Measurements from ENCODE around the gene PKP3. TPM values are rescaled to one million over a fixed set of nuclear protein-coding genes. Genes with fewer than 3 reads are reported as not detected.

Gene PKP3
- total RNA-seq, 4 donors from 2014 or later = 0.46 to 5.1 (median 1.5) TPM; not detected in 1

DNA sequence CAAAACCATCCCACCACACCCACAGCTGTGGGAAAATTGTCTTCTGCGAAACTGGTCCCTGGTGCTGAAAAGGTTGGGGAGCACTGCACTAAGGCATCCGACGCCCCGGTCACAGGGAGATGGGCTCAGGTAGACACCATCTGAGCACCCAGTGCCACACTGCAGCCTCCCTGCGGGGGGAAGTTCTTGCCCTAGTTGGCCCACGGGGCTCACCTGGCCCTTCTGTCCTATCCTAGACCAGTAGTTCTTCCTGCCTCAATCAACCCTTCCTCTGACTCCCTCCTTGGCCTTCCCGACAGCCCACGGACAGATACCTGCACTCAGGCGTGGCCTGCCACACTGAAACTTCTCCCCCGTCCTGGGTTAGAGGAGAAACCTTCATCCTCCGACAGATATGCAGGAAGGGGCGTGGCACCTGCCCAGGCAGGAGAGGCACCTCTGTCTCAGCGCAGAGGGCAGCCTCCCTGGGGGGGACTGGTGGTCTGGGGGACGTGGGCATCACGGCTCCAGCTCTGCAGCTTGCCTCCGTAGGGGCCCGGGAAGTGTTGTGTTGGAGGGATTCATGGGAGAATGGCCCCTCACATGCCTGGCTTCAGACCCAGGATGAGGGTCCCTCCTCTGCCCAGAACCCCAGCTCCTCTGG lies 43.3 kb downstream of the PKP3 start:
- intact Hi-C loops (cut with DNase I; ENCODE audit: low total_unique reads) = no loop called here
- H3K4me1 ChIP-seq = no peaks in the 10 kb centered on the region
- TF ChIP-seq, protein P1, sequence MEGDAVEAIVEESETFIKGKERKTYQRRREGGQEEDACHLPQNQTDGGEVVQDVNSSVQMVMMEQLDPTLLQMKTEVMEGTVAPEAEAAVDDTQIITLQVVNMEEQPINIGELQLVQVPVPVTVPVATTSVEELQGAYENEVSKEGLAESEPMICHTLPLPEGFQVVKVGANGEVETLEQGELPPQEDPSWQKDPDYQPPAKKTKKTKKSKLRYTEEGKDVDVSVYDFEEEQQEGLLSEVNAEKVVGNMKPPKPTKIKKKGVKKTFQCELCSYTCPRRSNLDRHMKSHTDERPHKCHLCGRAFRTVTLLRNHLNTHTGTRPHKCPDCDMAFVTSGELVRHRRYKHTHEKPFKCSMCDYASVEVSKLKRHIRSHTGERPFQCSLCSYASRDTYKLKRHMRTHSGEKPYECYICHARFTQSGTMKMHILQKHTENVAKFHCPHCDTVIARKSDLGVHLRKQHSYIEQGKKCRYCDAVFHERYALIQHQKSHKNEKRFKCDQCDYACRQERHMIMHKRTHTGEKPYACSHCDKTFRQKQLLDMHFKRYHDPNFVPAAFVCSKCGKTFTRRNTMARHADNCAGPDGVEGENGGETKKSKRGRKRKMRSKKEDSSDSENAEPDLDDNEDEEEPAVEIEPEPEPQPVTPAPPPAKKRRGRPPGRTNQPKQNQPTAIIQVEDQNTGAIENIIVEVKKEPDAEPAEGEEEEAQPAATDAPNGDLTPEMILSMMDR (IDR thresholded peaks at IDR 0.05) = no peak
- no peak for TF ChIP-seq POLR2A (IDR thresholded peaks at IDR 0.05)
- H3K36me3 ChIP-seq = no peaks in the 10 kb centered on the region
- H3K4me3 ChIP-seq = no peak overlapping the region
- DNase-seq = no peak
- peaks cover 0 to 13% of the 10 kb centered on the region in 2 donors for H3K27me3 ChIP-seq
- H3K27ac ChIP-seq = no peak overlapping the region
- H3K9me3 ChIP-seq = no peaks in the 10 kb centered on the region

DNA sequence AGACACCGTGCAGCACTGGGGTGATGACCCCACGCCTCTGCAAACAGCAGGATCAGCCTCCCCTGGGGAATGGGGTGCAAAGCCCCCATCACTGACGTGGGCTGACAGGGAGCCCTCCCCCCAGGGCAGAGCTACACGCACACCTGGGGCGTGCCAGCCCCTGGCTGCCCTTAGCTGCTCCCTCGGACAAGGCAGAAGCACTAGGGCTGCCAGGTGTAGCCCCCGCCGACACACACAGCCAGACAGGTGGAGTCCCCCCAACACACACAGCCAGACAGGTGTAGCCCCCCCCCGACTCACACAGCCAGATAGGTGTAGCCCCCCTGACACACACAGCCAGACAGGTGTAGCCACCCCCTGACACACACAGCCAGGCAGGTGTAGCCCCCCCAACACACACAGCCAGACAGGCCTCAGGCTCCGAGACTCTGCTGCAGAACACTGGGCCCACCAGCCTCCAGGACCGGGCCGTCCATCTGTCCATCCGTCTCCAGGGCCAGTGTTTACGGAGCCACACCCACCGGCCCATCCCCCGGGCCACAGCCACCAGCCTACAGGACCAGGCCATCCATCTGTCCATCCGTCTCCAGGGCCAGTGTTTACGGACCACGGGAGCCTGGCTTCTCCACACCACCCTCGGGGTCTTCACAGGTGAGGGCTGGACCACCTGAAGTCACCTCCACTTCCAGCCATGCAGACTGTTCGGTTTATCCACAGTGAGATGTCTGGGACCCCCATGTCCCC lies 44.3 kb downstream of the PKP3 start:
- no peaks in the 10 kb centered on the region for H3K4me1 ChIP-seq
- peaks cover 0 to 13% of the 10 kb centered on the region in 2 donors for H3K27me3 ChIP-seq
- no peak for DNase-seq
- TF ChIP-seq, protein P1 (IDR thresholded peaks at IDR 0.05) = no peak
- TF ChIP-seq POLR2A (IDR thresholded peaks at IDR 0.05) = no peak
- no peaks in the 10 kb centered on the region for H3K36me3 ChIP-seq
- no peak overlapping the region for H3K4me3 ChIP-seq
- no peaks in the 10 kb centered on the region for H3K9me3 ChIP-seq
- intact Hi-C loops (cut with DNase I; ENCODE audit: low total_unique reads) = no loop called here
- no peak overlapping the region for H3K27ac ChIP-seq

DNA sequence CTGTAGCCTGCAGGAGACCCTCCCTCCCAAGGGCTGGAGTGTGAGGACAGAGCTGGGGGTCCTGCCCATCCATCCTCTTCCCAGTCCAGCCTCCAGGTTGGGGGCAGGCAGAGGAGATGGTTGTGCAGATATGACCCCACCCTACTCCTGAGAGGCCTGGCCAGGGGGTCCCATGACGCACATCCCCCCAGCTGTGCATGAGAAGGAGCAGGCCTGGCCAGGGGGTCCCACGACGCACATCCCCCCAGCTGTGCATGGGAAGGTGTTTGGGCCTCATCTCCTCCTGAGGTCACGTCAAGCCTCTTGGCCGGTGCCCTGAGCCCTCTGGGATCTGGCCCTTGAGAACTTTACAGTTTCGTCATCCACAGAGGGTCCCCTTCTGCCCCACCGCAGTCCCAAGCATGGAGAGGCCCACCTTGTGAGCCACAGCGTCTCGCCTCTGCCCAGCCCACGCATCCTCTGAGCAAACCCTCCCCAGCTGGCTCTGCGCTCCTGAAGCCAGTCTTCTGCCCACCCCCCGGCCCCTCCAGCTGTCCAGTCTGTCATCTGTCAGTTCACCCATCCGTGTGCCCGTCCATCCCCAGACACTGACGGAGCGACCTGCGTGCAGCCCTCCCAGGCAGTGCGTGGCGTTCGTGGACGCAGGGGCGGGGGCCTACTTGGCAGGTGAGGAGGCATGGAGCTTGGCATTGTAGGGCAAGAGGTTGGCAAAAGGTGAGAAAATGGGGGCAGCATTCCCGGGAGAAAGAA lies 45.5 kb downstream of the PKP3 start:
- intact Hi-C loops (cut with DNase I; ENCODE audit: low total_unique reads) = no loop called here
- TF ChIP-seq, protein P1 (IDR thresholded peaks at IDR 0.05) = no peak
- no peak for TF ChIP-seq POLR2A (IDR thresholded peaks at IDR 0.05)
- no peaks in the 10 kb centered on the region for H3K36me3 ChIP-seq
- no peaks in the 10 kb centered on the region for H3K4me1 ChIP-seq
- H3K27ac ChIP-seq = no peak overlapping the region
- H3K4me3 ChIP-seq = no peak overlapping the region
- DNase-seq = no peak
- no peaks in the 10 kb centered on the region for H3K9me3 ChIP-seq
- peaks cover 0 to 13% of the 10 kb centered on the region in 2 donors for H3K27me3 ChIP-seq

DNA sequence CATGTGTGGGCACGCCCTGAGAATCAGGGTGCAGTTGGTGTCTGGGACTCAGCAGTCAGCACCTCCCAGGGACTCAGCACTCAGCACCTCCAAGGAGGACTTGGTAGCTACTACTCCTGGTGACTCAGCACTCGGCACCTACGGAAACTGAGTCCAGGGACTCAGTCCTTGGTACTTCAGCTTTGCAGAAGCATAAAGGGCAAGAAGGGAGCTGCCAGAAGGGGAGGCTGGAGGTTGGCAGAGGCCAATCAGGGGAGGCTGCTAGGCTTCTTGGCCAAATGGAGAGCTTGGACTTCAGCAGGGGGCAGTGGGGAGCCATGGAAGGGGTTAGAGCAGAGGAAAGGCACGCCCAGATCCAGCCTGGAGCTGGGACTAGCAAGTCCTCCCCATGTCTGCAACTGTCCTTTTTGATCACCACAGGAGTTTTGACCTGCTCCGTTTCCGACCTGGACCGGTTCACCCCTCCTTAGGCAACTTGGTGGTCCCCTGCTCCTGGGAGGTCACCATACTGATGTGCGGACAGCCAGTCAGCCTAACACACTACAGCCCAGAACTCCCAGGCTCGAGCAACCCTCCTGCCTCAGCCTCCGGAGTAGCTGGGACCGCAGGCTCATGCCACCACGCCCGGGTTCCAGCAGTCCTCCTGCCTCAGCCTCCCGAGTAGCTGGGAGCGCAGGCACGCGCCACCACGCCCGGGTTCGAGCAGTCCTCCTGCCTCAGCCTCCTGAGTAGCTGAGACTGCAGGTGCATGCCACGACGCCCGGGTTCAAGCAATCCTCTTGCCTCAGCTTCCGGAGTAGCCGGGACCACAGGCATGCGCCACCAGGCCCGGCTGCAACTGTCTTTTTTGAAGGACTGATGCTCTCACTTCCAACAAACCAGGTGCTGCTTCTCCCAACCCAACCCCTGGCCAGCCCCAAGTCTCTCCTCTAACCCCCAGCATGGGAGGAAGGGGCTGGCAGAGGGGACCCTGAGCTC lies 46.3 kb downstream of the PKP3 start:
- intact Hi-C loops (cut with DNase I; ENCODE audit: low total_unique reads) = no loop called here
- H3K27ac ChIP-seq = no peak overlapping the region
- no peak overlapping the region for H3K4me3 ChIP-seq
- TF ChIP-seq, protein P1 (IDR thresholded peaks at IDR 0.05) = no peak
- no peak for TF ChIP-seq POLR2A (IDR thresholded peaks at IDR 0.05)
- no peaks in the 10 kb centered on the region for H3K36me3 ChIP-seq
- peaks cover 0 to 13% of the 10 kb centered on the region in 2 donors for H3K27me3 ChIP-seq
- H3K4me1 ChIP-seq = no peaks in the 10 kb centered on the region
- no peaks in the 10 kb centered on the region for H3K9me3 ChIP-seq
- DNase-seq = no peak
